ENCODE data around the gene ZNF609.
"Not testable (repeated sequence)": the region's sequence is repeated elsewhere in the genome, so short reads cannot be mapped to it uniquely, and the experiment has no call there.

The ZNF609 gene

DNA sequence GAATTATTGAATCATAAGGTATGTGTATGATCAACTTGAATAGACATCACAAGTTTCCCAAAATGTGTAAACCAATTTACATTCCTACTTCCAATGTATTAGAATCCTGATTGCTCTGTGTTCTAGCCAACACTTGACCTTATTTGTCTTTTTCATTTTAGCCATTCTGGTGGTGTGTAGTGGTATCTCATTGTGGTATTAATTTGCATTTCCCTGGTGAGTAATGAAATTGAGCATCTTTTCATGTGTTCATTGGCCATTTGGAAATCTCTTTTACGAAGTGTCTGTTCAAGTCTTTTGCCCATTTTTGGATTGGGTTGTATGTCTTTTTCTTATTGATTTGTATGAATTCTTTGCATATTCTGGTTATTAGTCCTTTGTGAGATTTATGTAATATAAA is 177.0 kb downstream of the ZNF609 start:
- no peak overlapping the region for H3K4me3 Mint-ChIP-seq
- TF ChIP-seq, protein P1, sequence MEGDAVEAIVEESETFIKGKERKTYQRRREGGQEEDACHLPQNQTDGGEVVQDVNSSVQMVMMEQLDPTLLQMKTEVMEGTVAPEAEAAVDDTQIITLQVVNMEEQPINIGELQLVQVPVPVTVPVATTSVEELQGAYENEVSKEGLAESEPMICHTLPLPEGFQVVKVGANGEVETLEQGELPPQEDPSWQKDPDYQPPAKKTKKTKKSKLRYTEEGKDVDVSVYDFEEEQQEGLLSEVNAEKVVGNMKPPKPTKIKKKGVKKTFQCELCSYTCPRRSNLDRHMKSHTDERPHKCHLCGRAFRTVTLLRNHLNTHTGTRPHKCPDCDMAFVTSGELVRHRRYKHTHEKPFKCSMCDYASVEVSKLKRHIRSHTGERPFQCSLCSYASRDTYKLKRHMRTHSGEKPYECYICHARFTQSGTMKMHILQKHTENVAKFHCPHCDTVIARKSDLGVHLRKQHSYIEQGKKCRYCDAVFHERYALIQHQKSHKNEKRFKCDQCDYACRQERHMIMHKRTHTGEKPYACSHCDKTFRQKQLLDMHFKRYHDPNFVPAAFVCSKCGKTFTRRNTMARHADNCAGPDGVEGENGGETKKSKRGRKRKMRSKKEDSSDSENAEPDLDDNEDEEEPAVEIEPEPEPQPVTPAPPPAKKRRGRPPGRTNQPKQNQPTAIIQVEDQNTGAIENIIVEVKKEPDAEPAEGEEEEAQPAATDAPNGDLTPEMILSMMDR (IDR thresholded peaks at IDR 0.05; ENCODE audit: unreplicated experiment in 3 of 3), result no peak
- no peaks in the 10 kb centered on the region for H3K27me3 Mint-ChIP-seq (ENCODE audit: low read depth)
- peaks cover 33% of the 10 kb centered on the region for H3K36me3 Mint-ChIP-seq (ENCODE audit: low read depth)
- peaks cover 49% of the 10 kb centered on the region for H3K4me1 Mint-ChIP-seq
- H3K9me3 Mint-ChIP-seq, result peaks cover 3% of the 10 kb centered on the region
- H3K27ac Mint-ChIP-seq, result peak overlapping the region in 2 of 3 experiments; percentile 91 to 92

DNA sequence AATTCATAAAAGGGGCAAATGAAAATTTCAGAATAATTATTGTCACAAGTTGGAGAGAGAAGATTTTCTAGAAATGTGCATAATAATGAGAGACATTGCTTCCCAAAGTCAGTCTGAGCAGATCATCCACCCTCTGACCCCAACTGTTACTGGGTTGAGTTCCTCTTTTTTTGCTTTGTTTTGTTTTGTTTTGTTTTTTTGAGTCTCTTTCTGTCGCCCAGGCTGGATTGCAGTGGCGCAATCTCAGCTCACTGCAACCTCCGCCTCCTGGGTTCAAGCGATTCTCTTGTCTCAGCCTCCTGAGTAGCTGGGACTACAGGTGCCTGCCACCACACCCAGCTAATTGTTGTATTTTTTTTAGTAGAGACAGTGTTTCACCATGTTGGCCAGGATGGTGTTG is 179.4 kb downstream of the ZNF609 start:
- not testable (repeated sequence) for H3K27me3 Mint-ChIP-seq (ENCODE audit: low read depth); H3K9me3 Mint-ChIP-seq; H3K4me3 Mint-ChIP-seq
- Mint-ChIP-seq H3K4me1 (peaks cover 48% of the 10 kb centered on the region), H3K27ac (peak overlapping the region in 2 of 3 experiments; percentile 53 to 60), H3K36me3 (ENCODE audit: low read depth) (peaks cover 40% of the 10 kb centered on the region)

DNA sequence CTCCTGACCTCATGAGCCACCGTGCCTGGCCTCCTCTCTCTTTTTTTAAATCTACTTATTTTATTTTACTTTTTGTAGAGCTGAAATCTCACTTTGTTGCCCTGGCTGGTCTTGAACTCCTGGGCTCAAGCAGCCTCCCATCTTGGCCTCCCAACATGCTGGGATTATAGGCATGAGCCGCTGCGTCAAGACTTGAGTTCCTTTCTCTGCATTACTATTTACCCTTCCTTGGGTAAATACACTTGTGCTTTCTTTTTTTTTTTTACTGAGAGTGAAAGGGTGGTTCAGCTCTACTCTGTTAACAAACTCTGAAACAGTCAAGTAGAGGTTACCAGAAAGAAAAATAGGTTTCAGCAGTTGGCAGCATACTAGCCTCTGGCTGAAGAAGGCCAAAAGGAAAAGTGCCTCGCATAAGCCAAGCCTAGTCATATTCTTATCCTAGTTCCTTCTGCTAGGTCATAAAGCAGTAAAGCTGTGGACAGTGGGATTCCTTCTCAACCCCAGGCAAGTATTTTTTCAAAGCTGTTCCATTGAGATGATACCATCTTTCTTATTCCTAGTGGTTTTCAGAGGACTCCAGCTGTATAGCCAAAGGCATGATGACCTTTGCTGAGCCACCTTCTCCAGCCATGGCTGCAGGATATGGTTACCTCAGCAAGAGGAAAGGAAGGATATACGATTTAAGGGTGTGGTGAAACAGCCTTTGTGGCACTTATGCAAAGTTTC is 179.9 kb downstream of the ZNF609 start:
- TF ChIP-seq, protein P1 (IDR thresholded peaks at IDR 0.05; ENCODE audit: unreplicated experiment in 3 of 3), result no peak
- Mint-ChIP-seq H3K27me3 (ENCODE audit: low read depth) (no peaks in the 10 kb centered on the region), H3K36me3 (ENCODE audit: low read depth) (peaks cover 40% of the 10 kb centered on the region), H3K9me3 (peaks cover 3% of the 10 kb centered on the region), H3K27ac (peak overlapping the region; percentile 47 to 56 (median 51)), H3K4me3 (no peak overlapping the region), H3K4me1 (peaks cover 42% of the 10 kb centered on the region)

DNA sequence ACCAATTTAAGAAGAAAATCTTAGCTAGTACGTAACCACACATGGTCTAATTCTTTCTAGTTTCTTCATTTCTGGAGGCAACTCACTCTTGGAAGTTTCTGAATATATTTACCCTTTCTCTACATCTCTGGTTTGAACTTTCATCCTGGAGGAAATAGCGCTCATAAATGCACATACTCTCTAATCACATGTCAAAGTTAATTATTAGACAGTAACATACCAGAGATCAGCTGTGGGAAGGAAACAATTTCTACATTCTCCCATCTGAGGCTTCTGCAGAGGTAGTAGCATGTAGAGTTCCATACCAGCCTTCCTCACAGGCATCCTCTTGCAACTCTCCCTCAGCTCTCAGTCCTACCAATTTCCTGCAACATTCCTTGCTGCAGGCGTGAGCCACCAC is 182.5 kb downstream of the ZNF609 start:
- no peaks in the 10 kb centered on the region for H3K9me3 Mint-ChIP-seq
- TF ChIP-seq, protein P1 (IDR thresholded peaks at IDR 0.05; ENCODE audit: unreplicated experiment in 3 of 3), result no peak
- H3K4me1 Mint-ChIP-seq, result peaks cover 23% of the 10 kb centered on the region
- no peaks in the 10 kb centered on the region for H3K27me3 Mint-ChIP-seq (ENCODE audit: low read depth)
- peak overlapping the region; percentile 52 to 85 (median 53) for H3K27ac Mint-ChIP-seq
- no peak overlapping the region for H3K4me3 Mint-ChIP-seq
- H3K36me3 Mint-ChIP-seq (ENCODE audit: low read depth), result peaks cover 34% of the 10 kb centered on the region

- H3K4me1 Mint-ChIP-seq, result peaks cover 23% of the 10 kb centered on the region
- H3K27ac Mint-ChIP-seq, result peak overlapping the region in 2 of 3 experiments; percentile 53 to 85
- H3K9me3 Mint-ChIP-seq, result no peaks in the 10 kb centered on the region
- TF ChIP-seq, protein P1 (IDR thresholded peaks at IDR 0.05; ENCODE audit: unreplicated experiment in 3 of 3), result no peak
- H3K4me3 Mint-ChIP-seq, result no peak overlapping the region
- H3K36me3 Mint-ChIP-seq (ENCODE audit: low read depth), result peaks cover 28% of the 10 kb centered on the region
- no peaks in the 10 kb centered on the region for H3K27me3 Mint-ChIP-seq (ENCODE audit: low read depth)
Observed at GRCh38 chr15:64643685-64644084, 183.3 kb downstream of the ZNF609 start.

GRCh38 chr15:64644811-64645210 is 184.4 kb downstream of the ZNF609 start:
- Mint-ChIP-seq H3K36me3 (ENCODE audit: low read depth) (peaks cover 24% of the 10 kb centered on the region), H3K4me1 (peaks cover 19% of the 10 kb centered on the region)
- H3K9me3 Mint-ChIP-seq; H3K27me3 Mint-ChIP-seq (ENCODE audit: low read depth); H3K27ac Mint-ChIP-seq; H3K4me3 Mint-ChIP-seq: not testable (repeated sequence)

DNA sequence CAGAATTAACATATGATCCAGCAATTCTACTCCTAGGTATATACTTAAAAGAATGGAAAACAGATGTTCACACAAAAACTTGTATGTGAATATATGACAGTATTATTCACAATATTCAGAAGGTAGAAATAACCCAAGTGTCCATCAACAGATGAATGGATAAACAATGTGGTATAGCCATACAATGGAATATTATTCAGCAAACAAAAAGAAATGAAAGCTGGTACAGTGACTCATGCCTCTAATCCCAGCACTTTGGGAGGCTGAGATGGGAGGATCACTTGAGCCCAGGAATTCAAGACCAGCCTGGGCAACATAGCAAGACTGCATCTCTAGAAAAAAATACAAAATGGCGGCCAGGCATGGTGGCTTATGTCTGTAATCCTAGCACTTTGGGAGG is 185.6 kb downstream of the ZNF609 start:
- TF ChIP-seq, protein P1 (IDR thresholded peaks at IDR 0.05; ENCODE audit: unreplicated experiment in 3 of 3), result no peak
- H3K27me3 Mint-ChIP-seq (ENCODE audit: low read depth), result no peaks in the 10 kb centered on the region
- H3K4me3 Mint-ChIP-seq, result no peak overlapping the region
- peaks cover 15% of the 10 kb centered on the region for H3K36me3 Mint-ChIP-seq (ENCODE audit: low read depth)
- no peaks in the 10 kb centered on the region for H3K9me3 Mint-ChIP-seq
- H3K4me1 Mint-ChIP-seq, result peaks cover 8% of the 10 kb centered on the region
- H3K27ac Mint-ChIP-seq, result no peak overlapping the region

All from nephron (organoid).